WERI-Rb-1 (cell line): ENCODE measurements around the gene TNNT2.

Source experiments
- DNase-seq: peaks from one replicate; pipeline ENCODE4 v3.0.0-alpha.2; 2020
- H3K27ac ChIP-seq: fragments of 250-450 bp; sonication (Bioruptor Pico); 2 replicates; pipeline ENCODE4 v1.5.1; 2020; ENCODE audit warnings: mild to moderate bottlenecking, moderate library complexity
- H3K27me3 ChIP-seq: fragments of 250-450 bp; sonication (Bioruptor Pico); 2 replicates; pipeline ENCODE4 v1.5.1; 2021; ENCODE audit warnings: mild to moderate bottlenecking, low read depth, moderate library complexity; ENCODE audit not compliant: insufficient read depth, severe bottlenecking
- H3K36me3 ChIP-seq: fragments of 250-450 bp; sonication (Bioruptor Pico); 2 replicates; pipeline ENCODE4 v1.5.1; 2020; ENCODE audit warnings: mild to moderate bottlenecking, moderate library complexity
- H3K4me3 ChIP-seq: 2 replicates; pipeline ENCODE4 v1.5.1; 2011; ENCODE audit warnings: low read depth, mild to moderate bottlenecking, control low read depth, low read length
- H3K9me3 ChIP-seq: fragments of 250-450 bp; sonication (Bioruptor Pico); 2 replicates; pipeline ENCODE4 v1.5.1; 2021; ENCODE audit warnings: mild to moderate bottlenecking, moderate library complexity; ENCODE audit not compliant: severe bottlenecking
- CTCF ChIP-seq: IDR thresholded peaks from 2 replicates; pipeline ENCODE4 v1.5.1; 2011; ENCODE audit warnings: low read depth, mild to moderate bottlenecking, control low read depth, inconsistent platforms, low read length

TNNT2 gene

DNA sequence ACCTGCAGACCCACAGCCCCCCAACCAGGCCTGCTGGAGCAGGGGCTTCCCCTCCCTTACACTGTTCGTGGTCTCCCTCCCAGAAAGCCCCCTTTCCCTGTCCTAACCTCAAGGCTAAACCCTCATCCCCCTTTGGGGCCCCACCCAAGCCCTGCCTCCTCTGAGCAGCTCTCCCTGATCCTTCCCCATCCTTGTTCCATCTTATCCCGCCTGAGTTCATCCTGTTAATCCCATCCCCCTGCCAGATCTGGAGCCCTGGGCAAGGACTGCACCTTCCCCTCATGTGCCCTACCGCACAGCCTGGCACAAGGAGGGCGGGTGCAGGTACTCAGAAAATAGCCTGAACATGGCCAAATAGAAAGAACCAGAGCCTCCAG lies 6.9 kb upstream of the TNNT2 start:
- H3K27me3 ChIP-seq: no peaks in the 10 kb centered on the region
- H3K27ac ChIP-seq: no peak overlapping the region; the same call in 1 of the 2 replicates
- peak; percentile 72 for DNase-seq
- no peak overlapping the region for H3K4me3 ChIP-seq
- no peaks in the 10 kb centered on the region for H3K36me3 ChIP-seq
- H3K9me3 ChIP-seq: no peaks in the 10 kb centered on the region
- no peak for TF ChIP-seq CTCF

- no peak for DNase-seq
- Histone ChIP-seq H3K36me3 (no peaks in the 10 kb centered on the region), H3K27ac (no peak overlapping the region; the same call in 1 of the 2 replicates), H3K4me3 (no peak overlapping the region), H3K9me3 (no peaks in the 10 kb centered on the region), H3K27me3 (no peaks in the 10 kb centered on the region)
- no peak for TF ChIP-seq CTCF
Observed at GRCh38 chr1:201383647-201384405, 6.3 kb upstream of the TNNT2 start.

- Histone ChIP-seq H3K27ac (no peak overlapping the region), H3K9me3 (no peaks in the 10 kb centered on the region), H3K27me3 (no peaks in the 10 kb centered on the region), H3K4me3 (no peak overlapping the region), H3K36me3 (no peaks in the 10 kb centered on the region)
- TF ChIP-seq CTCF: no peak
- DNase-seq: no peak
Observed at GRCh38 chr1:201381130-201381529, 3.6 kb upstream of the TNNT2 start.

GRCh38 chr1:201379733-201380242 lies 2.3 kb upstream of the TNNT2 start:
- H3K4me3 ChIP-seq: no peak overlapping the region
- TF ChIP-seq CTCF: no peak
- no peaks in the 10 kb centered on the region for H3K36me3 ChIP-seq
- no peaks in the 10 kb centered on the region for H3K27me3 ChIP-seq
- H3K9me3 ChIP-seq: no peaks in the 10 kb centered on the region
- H3K27ac ChIP-seq: no peak overlapping the region
- DNase-seq: no peak

DNA sequence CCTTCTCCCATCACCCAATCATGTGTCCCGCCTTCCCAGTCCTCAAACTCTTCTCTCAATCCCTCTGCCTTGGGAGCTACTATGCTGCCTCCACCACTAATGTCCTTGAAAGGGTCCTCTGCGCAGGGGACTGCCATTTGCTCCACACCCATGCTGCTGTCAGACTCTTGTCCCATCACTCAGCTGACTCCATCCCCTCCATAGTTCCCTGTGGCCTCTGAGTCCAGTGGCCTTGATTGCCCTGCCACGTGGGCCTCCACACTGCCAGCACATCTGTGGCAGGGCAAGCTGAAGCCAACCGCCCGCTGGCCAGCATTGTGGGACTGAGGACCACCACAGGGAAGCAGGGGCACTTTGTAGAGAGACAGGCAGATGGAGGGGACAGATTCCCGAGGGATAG lies 1.3 kb upstream of the TNNT2 start:
- H3K36me3 ChIP-seq: no peaks in the 10 kb centered on the region
- H3K4me3 ChIP-seq: no peak overlapping the region
- H3K9me3 ChIP-seq: no peaks in the 10 kb centered on the region
- no peak for DNase-seq
- H3K27me3 ChIP-seq: no peaks in the 10 kb centered on the region
- no peak for TF ChIP-seq CTCF
- H3K27ac ChIP-seq: no peak overlapping the region
